ENCODE results near the gene HIVEP3.

HIVEP3 gene

DNA sequence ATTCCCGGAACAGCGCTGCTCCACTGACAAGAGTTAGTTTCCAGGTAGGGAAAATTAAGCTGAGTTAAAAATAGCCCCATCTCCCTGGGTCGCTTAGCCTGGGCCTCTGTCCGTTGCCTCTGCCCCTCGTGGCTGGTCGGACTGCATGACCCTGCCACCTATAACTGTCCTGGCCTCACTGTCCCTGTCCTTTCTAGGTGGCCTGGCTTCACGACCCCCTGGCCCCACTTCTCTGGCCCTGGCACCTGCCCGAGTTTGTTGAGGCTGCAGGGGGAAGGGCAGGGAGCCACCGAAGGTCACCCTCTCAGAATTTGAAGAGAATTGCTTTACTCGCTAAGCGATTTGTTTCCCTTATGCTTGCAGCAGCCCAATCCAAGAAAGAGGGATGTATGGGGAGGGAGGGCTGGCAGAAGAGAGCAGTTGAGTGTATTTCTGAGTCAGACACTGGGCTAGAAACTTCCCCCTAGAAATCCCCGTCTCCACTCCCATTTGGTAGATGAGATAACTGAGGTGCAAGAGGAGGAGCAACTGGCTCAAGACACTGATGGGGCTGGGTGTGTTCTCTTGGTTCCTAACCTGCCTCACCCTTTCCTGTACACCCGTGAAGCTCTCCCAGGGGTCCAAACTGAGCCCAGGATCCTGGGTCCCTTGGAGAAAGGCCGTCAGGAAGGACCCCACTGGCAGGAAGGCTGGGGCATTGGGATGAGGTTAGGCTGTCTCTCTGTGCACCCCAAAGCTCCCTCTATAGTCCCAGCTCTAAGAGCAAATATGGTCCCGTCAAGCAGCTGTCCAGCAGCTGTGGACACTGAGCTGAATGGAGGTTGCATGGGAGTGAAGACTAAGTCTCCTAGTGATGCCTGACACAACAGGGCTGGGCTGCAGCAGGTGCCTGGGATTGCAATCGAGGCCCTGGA lies 431.3 kb downstream of the HIVEP3 start:
- Histone ChIP-seq H3K27ac (ENCODE audit: low read depth, low read length) (no peak overlapping the region), H3K4me1 (ENCODE audit: insufficient read depth, low read length) (peaks cover 55% of the 10 kb centered on the region), H3K27me3 (ENCODE audit: control insufficient read depth in 1 of 2, insufficient read depth in 2 of 2, low read length in 2 of 2) (no peaks in the 10 kb centered on the region), H3K9ac (ENCODE audit: low read length) (no peak overlapping the region), H3K36me3 (ENCODE audit: insufficient read depth, low read length) (no peaks in the 10 kb centered on the region), H3K4me3 (ENCODE audit: low read depth in 1 of 2, low read length in 2 of 2) (no peak overlapping the region), H3K9me3 (ENCODE audit: low read length) (no peaks in the 10 kb centered on the region)

DNA sequence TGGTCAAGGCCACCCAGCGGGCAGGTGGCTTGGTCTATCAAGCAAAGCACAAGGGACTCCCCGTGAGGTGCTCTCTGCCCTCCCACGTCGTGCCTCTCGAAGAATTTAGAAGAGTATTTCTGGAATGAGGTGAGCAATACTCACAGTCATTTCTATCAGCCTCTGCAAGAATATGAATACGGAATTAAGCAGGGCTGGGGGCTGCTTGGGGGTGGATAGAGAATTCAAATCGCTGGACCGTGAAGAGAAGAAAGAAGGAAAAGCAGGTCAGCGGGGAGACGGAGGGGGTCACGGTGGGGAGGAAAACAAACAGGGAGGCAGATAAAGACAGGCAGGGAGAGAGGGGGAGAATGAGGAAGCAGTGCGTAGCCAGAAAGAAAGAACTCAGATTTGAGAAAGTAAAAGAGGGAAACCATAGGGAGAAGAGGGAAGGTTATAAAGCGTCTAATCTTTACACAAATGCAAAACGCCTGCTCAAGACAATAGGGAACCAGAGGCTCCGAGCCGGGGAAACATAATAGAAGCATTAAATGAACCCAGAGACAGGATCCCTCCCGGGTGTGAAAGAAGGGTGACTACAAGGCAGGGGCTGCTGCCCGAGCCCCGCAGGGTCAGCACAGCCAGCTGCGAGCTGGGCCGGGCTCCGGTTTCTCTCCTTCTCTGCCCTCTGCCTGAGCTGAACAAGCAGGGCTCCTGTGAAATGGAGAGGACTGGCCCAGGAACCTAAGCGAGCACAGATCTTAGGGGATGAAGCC lies 432.2 kb downstream of the HIVEP3 start:
- no peaks in the 10 kb centered on the region for H3K36me3 ChIP-seq (ENCODE audit: insufficient read depth, low read length)
- H3K4me3 ChIP-seq (ENCODE audit: low read depth in 1 of 2, low read length in 2 of 2), result no peak overlapping the region
- no peak overlapping the region for H3K27ac ChIP-seq (ENCODE audit: low read depth, low read length)
- peaks cover 60% of the 10 kb centered on the region for H3K4me1 ChIP-seq (ENCODE audit: insufficient read depth, low read length)
- H3K9ac ChIP-seq (ENCODE audit: low read length), result no peak overlapping the region
- H3K27me3 ChIP-seq (ENCODE audit: control insufficient read depth in 1 of 2, insufficient read depth in 2 of 2, low read length in 2 of 2), result no peaks in the 10 kb centered on the region
- no peaks in the 10 kb centered on the region for H3K9me3 ChIP-seq (ENCODE audit: low read length)

DNA sequence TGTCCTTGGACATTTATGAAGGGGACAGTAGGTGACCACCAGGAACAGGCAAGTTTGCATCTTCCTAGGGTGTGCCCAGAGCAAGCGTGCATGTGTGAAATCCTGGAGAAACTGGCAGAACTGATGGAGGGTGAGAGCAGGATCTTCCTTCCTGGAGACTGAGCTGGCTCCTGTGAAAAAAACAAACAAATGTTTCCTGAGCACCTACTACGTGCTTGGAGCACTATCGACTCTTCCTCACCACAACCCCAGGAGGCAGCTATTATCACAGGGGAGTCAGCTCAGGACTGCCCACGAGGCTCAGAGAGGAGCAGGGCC lies 432.7 kb downstream of the HIVEP3 start:
- H3K9ac ChIP-seq (ENCODE audit: low read length), result no peak overlapping the region
- peaks cover 60% of the 10 kb centered on the region for H3K4me1 ChIP-seq (ENCODE audit: insufficient read depth, low read length)

DNA sequence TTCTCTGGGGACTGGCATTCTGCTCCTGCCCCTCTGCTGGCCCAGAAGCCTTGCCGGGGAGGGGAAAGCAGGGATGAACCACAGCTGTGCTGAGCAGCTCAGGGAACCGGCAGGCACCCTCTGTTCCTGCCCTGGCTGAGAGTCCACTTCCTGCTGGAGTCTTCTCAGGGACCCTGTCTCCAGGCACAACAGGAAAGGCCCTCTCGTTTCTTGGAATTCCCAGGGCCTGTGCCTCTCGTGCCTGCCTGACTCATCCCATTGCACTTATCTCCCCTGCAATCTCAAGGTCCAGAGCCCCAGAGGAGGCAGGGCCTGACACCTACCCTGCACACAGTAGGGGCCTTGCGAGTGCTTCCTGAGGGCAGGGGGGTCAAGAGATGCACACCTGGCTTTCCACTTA lies 433.1 kb downstream of the HIVEP3 start:
- peaks cover 60% of the 10 kb centered on the region for H3K4me1 ChIP-seq (ENCODE audit: insufficient read depth, low read length)
- H3K9me3 ChIP-seq (ENCODE audit: low read length), result no peaks in the 10 kb centered on the region
- no peaks in the 10 kb centered on the region for H3K27me3 ChIP-seq (ENCODE audit: control insufficient read depth in 1 of 2, insufficient read depth in 2 of 2, low read length in 2 of 2)
- no peaks in the 10 kb centered on the region for H3K36me3 ChIP-seq (ENCODE audit: insufficient read depth, low read length)
- no peak overlapping the region for H3K9ac ChIP-seq (ENCODE audit: low read length)
- H3K27ac ChIP-seq (ENCODE audit: low read depth, low read length), result no peak overlapping the region
- no peak overlapping the region for H3K4me3 ChIP-seq (ENCODE audit: low read depth in 1 of 2, low read length in 2 of 2)

More for the DNA sequence above, 432.7 kb downstream of the HIVEP3 start:
- no peaks in the 10 kb centered on the region for H3K9me3 ChIP-seq (ENCODE audit: low read length)
- no peaks in the 10 kb centered on the region for H3K27me3 ChIP-seq (ENCODE audit: control insufficient read depth in 1 of 2, insufficient read depth in 2 of 2, low read length in 2 of 2)
- H3K36me3 ChIP-seq (ENCODE audit: insufficient read depth, low read length), result no peaks in the 10 kb centered on the region
- H3K4me3 ChIP-seq (ENCODE audit: low read depth in 1 of 2, low read length in 2 of 2), result no peak overlapping the region
- no peak overlapping the region for H3K27ac ChIP-seq (ENCODE audit: low read depth, low read length)

DNA sequence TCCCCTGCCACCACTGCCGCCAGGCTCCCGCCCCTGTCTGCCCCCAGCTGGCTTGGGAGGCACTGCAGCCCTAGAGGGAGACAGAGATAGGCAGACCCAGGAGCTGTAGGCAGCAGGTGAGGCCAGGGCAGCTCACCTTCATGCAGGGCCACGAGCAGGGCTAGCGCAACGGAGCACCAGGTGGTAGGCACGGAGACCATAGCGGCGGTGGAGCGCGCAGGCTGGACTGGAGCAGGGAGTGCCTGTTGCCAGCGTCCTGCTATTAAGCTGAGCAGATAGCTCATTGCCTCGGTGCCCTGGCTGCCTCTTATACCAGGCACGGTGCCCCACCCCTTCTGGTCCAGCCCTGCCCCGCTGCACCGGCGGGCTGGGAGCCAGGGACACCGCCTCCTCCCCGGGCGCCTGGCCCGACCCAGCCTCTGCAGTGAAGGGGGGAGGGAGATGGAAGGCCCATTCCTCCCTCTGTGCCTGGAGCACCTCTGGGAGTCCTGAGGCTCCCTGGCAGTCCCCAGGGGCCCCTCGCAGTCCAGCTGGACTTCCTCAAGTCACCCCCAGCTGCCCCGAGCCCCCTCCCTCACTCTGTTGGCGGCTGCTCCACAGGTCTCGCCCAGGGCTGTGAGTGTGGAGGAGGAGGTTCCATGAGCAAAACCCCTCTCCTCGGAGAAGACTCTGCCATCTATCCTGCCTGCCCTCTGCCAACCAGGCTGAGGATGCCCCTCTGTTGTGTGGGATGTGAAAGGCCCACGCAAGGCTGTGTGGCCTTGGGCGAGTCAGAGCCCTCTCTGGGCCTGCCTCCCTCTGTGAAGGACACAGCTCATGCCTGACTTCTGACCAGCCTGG lies 434.1 kb downstream of the HIVEP3 start, which contains the start of gene EDN2:
Gene EDN2, minus strand, starts transcription at position 282 of the 840 bp plus-strand sequence. Its CDS starts 82 bp downstream, at position 200.
- Histone ChIP-seq H3K9me3 (ENCODE audit: low read length) (no peaks in the 10 kb centered on the region), H3K27ac (ENCODE audit: low read depth, low read length) (peak within 1 kb of the TSS; percentile 60), H3K27me3 (ENCODE audit: control insufficient read depth in 1 of 2, insufficient read depth in 2 of 2, low read length in 2 of 2) (no peaks in the 10 kb centered on the region), H3K36me3 (ENCODE audit: insufficient read depth, low read length) (no peaks in the 10 kb centered on the region), H3K4me1 (ENCODE audit: insufficient read depth, low read length) (peaks cover 60% of the 10 kb centered on the region), H3K9ac (ENCODE audit: low read length) (no peak within 1 kb of the TSS), H3K4me3 (ENCODE audit: low read depth in 1 of 2, low read length in 2 of 2) (no peak within 1 kb of the TSS)

DNA sequence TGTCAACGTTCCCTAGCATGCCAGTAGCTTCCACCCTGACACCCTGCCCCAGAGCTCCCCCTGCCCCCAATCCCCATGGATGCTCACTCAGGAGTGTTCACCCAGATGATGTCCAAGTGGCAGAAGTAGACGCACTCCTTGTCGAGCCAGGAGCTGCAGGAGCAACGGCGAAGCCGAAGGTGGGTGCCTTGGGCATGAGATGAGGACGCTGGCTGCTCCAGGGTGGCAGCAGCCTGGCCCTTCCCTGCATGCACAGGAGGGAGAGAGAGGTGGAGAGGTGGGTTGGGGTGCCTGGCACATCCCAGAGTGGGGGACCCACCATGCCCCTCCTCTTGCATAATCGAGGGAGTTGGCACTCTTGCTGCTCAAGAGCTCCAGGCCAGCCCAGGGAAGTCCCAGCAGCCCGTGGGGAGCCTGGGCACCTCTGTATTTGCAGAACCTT lies 434.7 kb downstream of the HIVEP3 start:
- Histone ChIP-seq H3K27ac (ENCODE audit: low read depth, low read length) (peak overlapping the region; percentile 60), H3K4me3 (ENCODE audit: low read depth in 1 of 2, low read length in 2 of 2) (no peak overlapping the region), H3K36me3 (ENCODE audit: insufficient read depth, low read length) (no peaks in the 10 kb centered on the region), H3K4me1 (ENCODE audit: insufficient read depth, low read length) (peaks cover 65% of the 10 kb centered on the region), H3K9ac (ENCODE audit: low read length) (no peak overlapping the region), H3K27me3 (ENCODE audit: control insufficient read depth in 1 of 2, insufficient read depth in 2 of 2, low read length in 2 of 2) (no peaks in the 10 kb centered on the region), H3K9me3 (ENCODE audit: low read length) (no peaks in the 10 kb centered on the region)

DNA sequence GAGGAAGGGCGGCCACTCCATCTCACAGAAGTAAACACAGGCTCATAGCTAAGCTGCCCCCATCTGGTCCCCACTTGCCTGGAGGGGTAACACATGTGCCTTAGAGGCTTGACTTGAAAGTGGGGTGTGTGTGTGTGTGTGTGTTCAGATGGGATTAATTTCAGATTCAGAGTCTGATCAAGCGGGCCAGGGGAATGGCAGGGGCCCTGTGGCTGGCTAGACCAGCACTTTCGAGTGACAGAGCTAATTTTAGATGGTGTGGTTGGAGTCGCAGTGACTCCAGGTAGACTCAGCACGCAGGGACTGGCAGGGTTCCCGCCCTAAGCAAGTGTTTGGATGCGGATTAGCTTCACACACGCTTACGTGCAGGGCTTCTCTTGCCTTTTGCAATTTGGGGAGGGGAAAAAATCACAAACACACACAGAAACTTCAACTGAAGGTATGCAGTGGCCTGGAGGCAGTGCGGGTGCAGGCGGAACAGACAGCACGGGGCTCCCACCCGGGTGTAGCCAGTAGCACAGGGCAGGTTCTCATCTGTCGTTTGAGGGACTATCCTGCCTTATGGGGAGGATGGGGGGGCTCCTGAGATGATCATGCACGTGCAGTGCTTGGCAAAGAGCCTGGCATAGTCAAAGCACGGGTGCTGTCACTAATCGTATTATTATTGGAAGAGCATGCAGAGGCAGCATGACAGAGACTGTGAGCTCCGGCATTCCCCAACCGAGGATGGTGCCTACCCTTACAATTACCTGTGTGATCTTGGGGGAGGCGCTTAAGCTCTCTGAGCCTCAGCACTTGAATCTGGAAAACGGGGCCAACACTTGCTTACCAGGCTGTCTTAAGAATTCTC lies 435.5 kb downstream of the HIVEP3 start:
- Histone ChIP-seq H3K27ac (ENCODE audit: low read depth, low read length) (peak overlapping the region; percentile 24), H3K4me3 (ENCODE audit: low read depth in 1 of 2, low read length in 2 of 2) (no peak overlapping the region), H3K9ac (ENCODE audit: low read length) (no peak overlapping the region)

DNA sequence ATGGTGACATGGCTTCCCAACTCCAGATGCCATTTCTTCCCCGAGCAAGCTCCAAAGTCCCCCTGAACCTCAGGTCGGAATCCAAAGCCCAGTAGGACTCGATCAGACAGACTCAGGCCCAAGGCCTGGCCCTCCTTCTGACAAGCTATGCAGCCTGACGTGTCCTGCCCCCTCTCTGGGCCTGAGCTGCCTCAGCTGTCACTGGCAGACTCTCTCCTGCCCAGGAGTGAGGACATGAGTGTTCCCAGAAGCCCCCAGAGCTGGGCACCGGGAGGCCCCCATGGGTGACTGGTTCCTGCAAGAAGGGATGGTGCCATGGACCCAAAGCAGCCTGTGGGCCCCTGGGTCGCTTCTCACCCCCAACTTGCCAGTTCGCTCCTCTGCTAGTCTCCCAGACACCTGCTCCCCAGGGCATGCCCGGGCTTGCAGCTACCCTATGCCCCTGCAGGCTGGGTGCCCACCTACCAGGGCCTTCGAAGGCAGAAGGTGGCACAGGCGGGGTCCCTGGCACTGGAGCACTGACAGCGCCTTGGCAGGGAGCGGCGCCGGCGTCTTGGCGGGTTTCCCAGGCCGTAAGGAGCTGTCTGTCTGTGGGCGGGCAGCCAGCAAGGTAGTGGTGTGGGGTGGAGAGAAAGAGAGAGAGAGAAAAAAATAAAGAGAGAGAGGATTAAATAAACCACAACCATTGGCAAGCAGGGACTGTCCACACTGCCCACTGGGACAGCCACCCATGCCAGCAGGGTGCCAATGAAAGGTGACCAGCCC lies 436.5 kb downstream of the HIVEP3 start:
- no peaks in the 10 kb centered on the region for H3K27me3 ChIP-seq (ENCODE audit: control insufficient read depth in 1 of 2, insufficient read depth in 2 of 2, low read length in 2 of 2)
- H3K36me3 ChIP-seq (ENCODE audit: insufficient read depth, low read length), result no peaks in the 10 kb centered on the region
- no peak overlapping the region for H3K9ac ChIP-seq (ENCODE audit: low read length)
- no peak overlapping the region for H3K4me3 ChIP-seq (ENCODE audit: low read depth in 1 of 2, low read length in 2 of 2)
- peaks cover 68% of the 10 kb centered on the region for H3K4me1 ChIP-seq (ENCODE audit: insufficient read depth, low read length)
- no peaks in the 10 kb centered on the region for H3K9me3 ChIP-seq (ENCODE audit: low read length)
- peak overlapping the region; percentile 24 for H3K27ac ChIP-seq (ENCODE audit: low read depth, low read length)

More for the DNA sequence above, 435.5 kb downstream of the HIVEP3 start:
- Histone ChIP-seq H3K4me1 (ENCODE audit: insufficient read depth, low read length) (peaks cover 73% of the 10 kb centered on the region), H3K9me3 (ENCODE audit: low read length) (no peaks in the 10 kb centered on the region), H3K36me3 (ENCODE audit: insufficient read depth, low read length) (no peaks in the 10 kb centered on the region), H3K27me3 (ENCODE audit: control insufficient read depth in 1 of 2, insufficient read depth in 2 of 2, low read length in 2 of 2) (no peaks in the 10 kb centered on the region)

DNA sequence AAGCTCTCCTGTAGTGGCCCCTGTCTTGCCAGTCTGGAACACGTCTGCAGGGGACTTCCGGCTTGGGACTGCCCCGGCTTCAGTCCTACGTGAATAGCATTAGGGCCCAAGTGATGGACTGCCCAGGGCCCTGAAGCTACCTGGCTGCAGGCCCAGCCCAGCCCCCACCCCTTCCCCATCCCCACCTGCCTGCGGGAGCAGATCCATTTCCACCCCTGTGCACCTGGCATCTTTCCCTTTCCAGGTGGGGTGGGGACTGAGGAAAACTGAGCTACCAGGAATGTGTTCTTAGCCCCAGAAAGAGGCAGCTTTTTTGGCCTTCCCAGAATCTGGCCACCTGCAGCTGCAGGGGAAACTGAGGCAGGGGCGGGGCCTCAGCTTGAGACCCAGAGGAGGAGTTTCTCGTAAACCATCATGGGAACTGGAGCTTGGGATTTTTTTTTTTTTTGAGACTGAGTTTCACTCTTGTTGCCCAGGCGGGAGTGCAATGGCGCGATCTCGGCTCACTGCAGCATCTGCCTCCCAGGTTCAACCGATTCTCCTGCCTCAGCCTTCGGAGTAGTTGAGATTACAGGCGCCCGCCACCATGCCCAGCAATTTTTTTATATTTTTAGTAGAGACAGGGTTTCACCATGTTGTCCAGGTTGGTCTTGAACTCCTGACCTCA lies 437.5 kb downstream of the HIVEP3 start:
- H3K9ac ChIP-seq (ENCODE audit: low read length), result no peak overlapping the region
- H3K4me1 ChIP-seq (ENCODE audit: insufficient read depth, low read length), result peaks cover 58% of the 10 kb centered on the region
- H3K36me3 ChIP-seq (ENCODE audit: insufficient read depth, low read length), result no peaks in the 10 kb centered on the region
- no peaks in the 10 kb centered on the region for H3K27me3 ChIP-seq (ENCODE audit: control insufficient read depth in 1 of 2, insufficient read depth in 2 of 2, low read length in 2 of 2)
- no peak overlapping the region for H3K27ac ChIP-seq (ENCODE audit: low read depth, low read length)
- no peak overlapping the region for H3K4me3 ChIP-seq (ENCODE audit: low read depth in 1 of 2, low read length in 2 of 2)
- no peaks in the 10 kb centered on the region for H3K9me3 ChIP-seq (ENCODE audit: low read length)
